ENCODE measurements around the gene PRICKLE2.
"Not testable (repeated sequence)": the region's sequence is repeated elsewhere in the genome, so short reads cannot be mapped to it uniquely, and the experiment has no call there.

PRICKLE2 gene

DNA sequence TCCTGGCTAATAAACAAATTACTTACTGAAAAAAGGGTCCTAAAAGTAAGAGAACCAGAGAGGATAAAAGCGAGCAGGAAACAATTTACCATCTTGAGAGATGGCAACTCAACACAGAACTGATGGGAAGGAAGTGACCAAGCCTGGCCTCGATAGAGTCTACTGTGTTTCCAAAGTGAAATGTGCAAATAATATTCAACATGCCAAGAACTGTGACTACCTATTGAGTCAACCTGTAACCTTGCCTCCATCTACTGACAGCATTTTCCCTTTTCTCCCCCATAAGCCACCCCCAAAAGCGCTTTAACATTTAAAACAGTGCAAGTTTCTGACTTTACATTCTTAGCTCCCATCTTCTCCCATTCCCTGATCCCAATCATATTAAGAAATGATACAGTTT is 126.6 kb downstream of the PRICKLE2 start:
- DNase-seq (ENCODE audit: low spot score): no peak

DNA sequence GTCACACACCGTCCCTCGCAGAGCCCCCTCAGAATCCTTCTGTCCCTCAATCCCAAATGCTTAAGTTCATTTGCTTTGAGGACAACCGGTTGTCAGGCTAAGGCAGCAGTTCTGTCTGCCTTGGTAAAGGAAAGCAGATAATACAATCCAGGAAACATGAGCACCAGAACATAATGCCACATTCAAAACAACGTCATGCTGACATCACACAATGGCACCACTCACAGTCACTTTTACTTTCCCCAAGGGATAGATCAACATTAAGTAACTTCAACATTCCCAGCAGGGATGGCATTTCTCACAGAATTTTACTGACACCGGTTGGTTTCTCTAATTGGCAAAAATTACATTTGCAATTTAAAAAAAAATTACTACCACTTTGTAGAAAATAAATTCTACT is 127.3 kb downstream of the PRICKLE2 start:
- DNase-seq (ENCODE audit: low spot score): no peak

DNA sequence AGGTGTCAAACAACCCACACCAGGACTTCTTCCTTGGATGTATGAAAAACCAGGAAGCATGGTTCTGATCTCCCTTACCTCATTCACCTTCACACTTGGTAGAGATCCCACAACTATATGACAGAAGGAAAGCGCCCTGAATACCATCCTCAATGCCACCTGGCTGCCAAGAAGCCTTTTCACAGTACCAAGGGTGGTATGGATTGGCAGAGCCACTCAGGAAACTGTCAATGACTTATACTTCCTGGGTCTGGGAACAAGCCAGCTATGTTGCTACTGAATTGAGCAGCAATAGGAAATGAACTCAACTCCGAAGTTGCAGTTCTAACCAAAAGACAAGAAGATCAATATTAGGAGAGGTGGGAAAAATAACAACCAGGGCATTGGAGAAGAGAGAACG is 129.5 kb downstream of the PRICKLE2 start:
- DNase-seq (ENCODE audit: low spot score): no peak

DNA sequence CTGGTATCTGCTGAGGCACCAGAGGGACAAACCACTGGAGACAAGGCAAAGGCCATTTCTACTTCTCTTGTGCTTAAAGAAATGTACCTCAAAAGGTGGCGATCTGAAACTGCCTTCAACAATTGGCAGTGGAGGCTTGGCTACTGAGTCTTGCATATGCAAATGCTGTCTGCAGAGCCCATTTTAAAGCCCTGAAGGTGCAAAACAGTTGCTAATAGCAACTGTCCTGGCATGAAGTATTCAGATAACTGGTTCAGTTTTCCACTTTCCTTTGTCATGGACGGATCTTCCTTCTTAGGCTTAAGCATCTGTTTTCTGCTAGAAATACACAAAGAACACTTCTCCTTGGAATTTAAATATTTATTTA is 130.6 kb downstream of the PRICKLE2 start:
- no peak for DNase-seq (ENCODE audit: low spot score)

DNA sequence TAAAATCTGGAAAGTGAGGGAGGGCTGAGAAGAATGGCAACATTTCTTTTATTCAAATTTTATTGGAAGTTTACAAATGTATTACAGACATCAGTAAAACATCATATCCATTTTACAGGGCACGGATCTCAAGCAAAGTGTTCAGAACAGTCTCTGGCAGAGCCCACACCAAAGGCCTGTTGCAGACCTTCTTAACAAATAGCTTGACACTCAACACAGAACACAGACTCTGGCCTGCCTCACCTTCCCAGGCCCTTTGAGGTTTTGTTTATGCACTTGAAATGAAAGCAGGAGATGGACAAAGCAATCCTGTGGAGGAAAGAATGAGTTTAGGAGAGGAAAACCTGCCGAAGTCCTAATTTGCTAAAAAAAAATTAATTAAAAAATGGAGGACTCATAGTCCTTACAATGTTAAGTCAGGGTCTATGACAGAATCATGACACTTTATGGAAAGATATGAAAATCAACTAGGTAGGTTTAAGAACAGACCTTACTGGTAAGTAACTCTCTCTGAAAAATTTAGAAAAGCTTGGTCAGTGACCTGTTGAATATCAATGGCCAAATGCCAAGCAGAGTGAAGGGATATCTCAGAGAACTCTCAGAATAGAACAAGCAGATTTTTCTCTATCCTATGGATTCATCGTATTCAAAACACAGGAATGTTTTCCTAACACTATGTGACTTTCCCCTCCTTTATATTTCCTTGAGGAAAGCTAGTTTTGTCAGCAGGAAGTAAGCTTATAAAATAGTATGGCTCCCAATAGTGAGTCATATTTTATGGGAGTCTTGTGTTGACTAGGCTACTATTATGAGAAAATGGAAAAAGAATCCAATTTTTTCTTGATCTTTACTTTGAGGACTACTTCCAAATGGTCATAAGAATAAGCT is 131.2 kb downstream of the PRICKLE2 start:
- DNase-seq (ENCODE audit: low spot score): no peak

DNA sequence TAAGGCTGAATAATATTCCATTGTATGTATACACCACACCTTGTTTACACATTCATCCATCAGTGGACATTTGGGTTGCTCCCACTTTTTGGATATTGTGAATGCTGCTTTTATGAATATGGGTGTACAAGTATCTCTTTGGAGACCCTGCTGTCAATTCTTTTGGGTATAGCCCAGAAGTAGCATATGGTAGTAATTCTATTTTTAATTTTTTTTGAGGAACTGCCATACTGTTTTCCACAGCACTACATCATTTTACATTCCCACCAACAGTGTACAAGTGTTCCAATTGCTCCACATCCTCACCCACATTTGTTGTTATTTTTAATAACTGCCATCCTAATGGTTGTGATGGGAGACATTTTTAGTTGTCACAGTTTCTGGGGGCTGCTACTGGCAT is 132.1 kb downstream of the PRICKLE2 start:
- DNase-seq (ENCODE audit: low spot score): no peak

DNA sequence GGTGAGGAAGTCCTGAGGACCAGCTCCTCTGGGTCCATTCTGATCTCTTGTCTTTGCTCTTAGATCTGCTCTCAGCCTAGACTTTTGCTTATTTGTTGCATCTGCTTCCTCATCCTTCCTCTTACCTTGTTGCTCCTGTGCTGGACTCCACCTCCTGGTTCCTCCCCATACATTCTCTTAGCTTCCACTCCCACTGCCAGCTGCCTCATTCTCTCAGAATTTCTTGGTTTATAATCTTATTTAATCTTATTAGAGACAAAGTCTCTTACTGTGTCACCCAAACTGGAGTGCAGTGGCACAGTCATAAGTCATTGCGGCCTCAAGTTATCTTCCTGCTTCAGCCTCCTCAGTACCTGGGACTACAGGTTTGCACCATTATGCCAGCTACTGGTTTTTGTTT is 133.8 kb downstream of the PRICKLE2 start:
- no peak for DNase-seq (ENCODE audit: low spot score)

DNA sequence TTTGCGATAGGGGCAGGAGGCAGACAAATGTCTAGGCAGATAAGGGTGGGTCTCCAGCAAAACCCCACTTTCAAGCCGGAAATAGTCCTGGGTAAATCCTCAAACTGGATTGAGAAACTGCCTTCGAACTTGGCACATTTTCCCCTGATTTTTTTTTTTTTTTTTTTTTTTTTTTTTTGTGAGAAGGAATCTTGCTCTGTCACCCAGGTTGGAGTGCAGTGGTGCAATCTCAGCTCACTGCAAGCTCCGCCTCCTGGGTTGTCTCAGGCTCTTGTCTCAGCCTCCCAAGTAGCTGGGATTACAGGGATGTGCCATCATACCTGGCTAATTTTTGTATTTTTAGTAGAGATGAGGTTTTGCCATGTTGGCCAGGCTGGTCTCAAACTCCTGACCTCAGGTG is 135.9 kb downstream of the PRICKLE2 start:
- DNase-seq (ENCODE audit: low spot score): not testable (repeated sequence)

DNA sequence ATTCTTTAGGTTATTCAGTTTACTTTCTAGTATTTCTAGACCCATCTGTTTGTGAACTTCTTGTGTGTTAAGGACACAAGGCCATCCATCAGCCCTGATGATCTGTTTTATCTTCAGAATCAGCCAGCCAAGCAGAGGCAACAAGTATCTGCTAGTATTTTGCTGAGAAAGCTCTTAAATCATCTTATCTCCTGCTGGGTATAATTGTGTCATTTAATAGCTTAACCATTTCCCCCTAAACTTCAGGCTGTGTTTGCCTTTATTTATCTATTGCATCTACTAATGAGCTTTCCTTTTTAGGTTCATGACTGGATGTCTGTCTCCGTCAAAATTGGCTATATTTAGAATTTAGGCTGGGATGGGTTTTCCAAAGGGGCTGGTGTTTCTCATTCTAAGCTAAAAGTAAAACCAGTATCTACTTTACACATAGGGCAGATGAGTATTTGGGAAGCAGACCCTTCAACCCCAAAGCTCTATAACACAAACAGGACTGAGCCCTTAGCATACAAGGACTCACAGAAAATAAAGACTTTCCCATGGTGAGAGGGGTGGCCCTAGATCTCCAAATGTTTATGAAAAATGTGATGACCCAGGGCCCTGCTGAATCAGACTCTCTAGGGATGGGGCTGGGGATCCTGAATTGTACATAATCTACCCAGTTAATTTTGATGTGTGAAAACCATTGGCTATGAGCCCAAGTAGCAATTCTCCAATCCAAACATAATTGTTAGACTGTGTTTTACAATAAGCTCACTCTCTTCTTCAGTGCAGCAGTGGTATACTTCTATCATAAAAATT is 136.7 kb downstream of the PRICKLE2 start:
- no peak for DNase-seq (ENCODE audit: low spot score)

DNA sequence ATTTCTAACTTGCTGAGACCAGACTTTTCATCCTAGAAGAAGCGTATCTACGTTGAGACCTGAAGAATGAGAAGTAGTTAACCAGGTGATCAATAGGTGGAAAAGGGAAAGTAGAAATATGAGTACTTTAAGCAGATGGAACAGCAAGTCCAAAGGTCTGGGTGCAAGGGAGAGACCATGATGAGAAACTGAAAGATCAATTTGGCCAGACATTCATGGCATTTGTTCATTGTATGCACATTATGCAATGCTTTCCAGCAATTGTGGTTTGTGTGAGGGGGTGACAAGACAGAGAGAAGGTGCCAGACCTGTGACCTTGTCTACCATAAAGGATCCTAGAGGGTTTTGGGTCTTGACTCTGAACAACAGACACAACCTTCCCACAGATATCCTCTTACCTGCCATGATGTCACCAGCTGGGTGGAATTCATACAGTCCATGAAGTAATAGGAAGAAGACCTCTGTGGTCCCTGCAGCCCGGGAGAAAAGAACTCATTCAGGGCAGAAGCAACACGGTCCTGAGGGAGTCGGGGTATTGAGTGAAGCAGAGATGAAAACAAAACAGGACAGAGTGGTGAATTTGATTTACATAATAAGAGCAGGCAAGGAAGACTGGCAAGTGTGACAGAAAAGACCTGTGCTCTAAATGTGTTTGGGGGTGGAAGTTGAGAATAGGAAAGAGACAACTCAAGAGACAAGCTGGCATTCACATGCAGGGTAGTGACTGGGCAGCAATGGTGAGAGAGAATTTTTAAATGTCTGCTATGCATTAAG is 138.6 kb downstream of the PRICKLE2 start:
- no peak for DNase-seq (ENCODE audit: low spot score)

DNA sequence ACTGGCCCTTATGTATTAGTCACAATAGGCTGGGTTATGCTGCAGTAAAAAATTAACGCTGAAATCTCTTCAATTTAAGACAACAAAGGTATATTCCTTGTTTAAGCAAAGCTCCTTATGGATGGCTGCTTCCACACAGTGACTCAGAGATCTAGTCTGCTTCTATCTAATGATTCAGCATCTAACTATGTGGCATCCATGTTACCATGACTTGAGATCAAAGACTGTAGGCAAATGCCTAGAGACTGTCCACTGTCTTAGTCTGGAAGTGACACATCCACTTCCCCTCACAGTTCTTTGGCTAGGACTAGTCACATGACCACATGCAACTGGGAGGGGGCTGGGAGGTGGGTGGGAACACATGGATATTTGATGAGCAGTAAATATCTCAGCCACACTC is 140.6 kb downstream of the PRICKLE2 start:
- peak; percentile 33 for DNase-seq (ENCODE audit: low spot score)

DNA sequence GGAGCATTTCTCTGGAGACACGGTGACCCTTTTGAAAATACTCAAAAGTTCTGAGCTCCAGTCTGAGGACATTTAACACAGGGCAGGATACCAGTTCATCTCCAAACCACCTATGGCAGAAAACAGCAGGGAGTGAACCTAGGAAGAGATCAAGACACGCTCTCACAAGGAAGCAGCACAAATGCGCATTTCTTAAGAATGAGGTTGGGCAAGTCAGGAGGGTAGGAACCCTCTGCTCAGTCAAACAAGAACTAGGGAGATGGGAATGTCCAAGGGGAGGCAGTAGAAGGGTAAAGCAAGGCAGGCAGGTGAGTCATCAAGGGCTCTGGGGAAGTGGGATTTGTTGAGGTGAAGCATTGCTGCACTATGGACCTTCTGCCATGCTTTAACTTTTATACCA is 141.7 kb downstream of the PRICKLE2 start:
- DNase-seq (ENCODE audit: low spot score): no peak

DNA sequence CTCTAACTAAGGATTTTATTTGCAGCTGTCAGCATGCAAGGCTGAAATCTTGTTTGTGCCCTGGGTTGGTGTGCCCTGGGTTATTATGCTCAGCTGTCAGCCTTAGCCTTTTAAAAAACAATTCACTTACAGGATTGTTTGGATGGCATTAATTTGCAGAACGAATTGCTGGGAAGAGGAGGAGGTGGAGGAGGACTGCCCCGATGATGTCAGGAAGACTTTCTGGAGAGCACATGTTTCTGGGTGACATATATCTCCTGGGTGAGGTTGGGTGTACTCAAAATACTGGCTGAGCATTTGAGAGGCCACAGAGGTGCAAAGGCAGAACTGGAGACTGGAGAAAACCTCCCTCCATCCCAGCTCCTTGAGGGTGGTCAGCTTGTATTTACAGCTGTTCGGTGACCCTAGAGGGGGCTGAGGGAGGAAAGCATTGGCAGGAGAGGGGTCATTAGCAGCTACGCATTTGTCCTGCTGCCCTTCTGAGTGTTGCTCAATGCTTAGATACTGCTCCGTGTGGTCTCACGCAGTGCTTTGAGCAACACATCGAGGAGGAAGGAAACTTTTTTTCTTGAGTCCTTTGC is 142.2 kb downstream of the PRICKLE2 start:
- DNase-seq (ENCODE audit: low spot score): no peak

DNA sequence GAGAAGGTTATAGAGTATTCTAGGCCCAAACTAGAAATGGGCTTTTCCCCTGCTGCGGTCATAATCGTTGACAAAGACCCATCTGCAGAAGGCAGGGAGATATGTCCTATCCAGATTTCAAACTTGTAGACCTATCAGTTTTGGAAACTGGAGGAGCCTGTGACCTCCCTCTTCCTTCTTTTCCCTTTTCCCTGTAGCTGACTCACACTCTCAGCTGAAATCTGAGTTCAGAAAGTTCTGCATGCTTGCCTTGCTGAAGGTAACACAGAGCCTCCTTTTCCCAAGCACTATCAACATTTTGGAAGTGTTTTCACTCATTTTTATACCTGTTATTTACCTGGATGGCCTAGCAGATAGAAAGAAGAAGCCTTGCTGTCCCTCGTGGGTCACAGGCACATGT is 142.9 kb downstream of the PRICKLE2 start:
- DNase-seq (ENCODE audit: low spot score): no peak

DNA sequence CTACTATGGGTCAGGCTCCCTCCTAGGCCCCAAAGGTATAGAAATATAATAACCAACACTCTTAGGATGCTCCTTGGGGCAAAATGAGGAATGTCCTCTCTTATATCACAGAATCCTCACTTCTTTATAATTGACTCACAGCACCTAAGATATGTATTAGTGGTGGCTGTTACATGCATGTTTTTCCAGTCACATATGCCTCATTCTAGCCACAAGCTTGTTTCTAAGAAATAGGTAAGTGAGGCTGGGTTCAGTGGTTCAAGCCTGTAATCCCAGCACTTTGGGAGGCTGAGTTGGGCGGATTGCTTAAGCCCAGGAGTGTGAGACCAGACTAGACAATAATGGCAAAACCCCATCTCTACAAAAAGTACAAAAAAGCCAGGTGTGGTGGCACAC is 144.0 kb downstream of the PRICKLE2 start:
- DNase-seq (ENCODE audit: low spot score): no peak

DNA sequence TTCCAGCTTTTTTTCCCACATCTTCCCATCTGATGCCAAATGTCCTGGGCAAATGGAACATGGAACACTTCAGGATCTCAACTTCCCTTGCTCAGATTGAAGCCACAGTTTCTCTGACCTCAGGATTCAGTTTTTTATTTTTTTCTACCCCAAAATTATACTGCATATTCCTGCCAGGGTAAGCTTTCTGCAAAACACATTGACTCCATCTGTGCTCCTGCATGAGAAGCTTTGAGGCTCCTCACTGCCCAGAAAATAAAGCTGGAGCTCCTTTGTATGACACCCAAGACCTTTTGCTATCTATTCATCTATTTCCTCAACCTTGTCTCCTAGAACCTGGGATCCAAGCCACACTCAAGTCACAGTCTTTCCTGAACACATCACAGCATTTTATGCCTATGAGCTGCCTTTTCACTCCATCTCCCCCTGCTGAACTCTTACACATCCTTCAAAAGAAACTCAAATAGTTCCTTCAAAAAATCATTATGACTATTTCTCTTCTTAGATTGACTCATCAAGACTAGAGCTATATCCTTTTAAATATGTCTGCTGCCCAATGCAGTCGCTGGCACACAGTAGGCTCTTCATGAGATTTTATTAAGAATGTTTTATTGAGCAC is 144.5 kb downstream of the PRICKLE2 start:
- DNase-seq (ENCODE audit: low spot score): no peak

DNA sequence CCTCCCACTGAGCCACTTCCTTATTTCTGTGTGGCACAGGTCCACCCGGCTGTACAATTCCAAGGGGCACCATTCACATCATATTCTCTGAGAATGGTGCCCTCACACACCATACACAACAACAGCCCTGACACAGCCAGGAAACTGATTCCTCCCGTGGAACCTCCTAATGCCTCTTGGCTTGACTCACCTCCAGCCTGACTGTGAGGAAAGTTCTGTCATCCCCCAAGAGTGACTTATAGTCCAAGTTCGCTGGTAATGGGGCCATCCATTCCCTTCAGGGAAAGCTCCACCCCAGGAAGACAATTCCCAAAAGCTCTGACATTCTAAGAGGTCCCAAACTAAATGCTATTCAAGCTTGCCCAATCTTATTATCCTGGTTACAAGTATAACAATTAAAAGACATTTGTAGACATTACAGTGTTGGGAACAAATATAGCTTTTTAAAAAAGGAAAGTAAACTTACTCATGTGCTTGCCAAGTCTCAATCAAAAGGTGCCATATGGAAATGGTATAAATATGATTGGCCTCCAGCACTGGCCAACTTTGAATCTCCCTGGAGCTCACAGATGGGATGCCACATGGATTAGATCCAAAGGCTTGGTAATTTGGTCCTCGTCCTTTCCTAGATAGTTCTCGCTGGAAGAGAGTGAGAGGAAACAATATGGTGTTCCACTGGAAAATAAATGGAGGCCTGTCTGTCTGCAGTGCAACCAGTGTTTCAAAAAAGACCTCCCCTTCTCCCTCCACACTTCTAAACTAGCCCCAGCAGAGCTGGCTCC is 145.7 kb downstream of the PRICKLE2 start:
- DNase-seq (ENCODE audit: low spot score): no peak

DNA sequence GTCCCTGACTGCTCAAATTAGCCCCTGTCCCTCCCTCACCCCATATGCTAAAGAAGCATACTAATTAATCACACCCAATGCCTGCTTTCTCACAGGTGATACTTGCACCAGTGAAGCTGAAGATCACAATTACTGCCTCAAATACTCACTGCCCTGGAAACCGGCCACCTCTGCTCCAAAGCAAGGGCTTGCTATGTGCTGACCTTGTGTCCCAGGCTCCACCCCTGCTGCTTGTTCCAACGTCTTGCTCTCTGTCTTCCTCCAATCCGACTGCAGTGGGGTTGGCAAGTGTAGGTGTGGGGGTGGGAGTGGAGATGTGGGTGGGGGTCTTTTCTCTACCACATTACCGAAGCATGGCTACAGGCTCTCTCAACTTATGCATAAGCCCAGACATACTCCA is 146.3 kb downstream of the PRICKLE2 start:
- no peak for DNase-seq (ENCODE audit: low spot score)

DNA sequence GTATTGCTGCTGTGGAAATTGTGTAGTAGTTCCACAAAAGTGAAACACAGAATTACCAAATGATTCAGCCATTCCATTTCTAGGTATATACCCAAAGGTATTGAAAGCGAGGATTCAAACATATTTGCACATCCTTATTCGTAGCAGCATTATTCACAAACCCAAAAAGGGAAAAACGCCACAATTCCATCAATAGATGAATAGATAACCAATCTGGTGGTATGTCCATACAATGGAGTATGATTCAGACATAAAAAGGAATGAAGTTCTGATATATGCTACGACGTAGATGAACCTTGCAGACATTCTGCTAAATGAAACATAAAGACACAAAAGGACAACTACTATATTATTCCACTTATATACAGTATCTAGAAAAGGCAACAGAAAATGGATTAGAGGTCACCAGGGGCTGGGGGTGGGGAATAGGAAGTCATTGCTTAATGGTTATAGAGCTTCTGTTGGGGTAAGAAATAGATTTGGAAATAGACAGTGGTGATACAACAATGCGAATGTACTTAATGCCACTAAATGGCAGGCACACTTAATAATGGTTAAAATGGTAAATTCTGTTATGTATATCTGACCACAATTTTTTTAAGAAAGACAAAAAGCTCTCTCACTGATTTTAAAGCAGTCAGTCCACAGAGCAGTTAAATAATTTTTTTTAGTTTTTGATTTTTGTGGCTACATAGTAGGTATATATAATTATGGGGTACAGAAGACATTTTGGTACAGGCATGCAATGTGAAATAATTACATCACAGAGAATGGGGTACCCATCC is 150.2 kb downstream of the PRICKLE2 start:
- DNase-seq (ENCODE audit: low spot score): no peak

DNA sequence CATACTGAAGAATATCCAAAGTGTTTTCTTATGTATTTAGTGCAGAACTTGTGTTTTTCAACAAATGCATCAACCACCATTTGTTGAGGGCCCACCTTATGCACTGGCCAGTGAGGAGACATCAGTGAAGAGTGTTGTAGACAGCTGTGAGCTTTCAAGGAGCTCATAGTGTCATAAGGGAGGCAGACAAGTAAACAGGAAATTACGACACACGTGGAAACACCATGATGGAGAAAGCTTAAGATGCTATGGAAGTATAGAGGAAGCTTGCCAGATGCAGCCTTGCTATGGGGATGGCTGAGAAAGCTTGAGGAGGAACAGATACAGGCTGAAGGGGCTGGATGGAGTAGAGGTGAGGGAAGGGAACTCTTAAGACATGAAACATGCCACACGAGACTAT is 151.2 kb downstream of the PRICKLE2 start:
- no peak for DNase-seq (ENCODE audit: low spot score)

Data from hepatic stellate cell (primary cell).